ENCODE measurements around the gene DGKE. TPM values are rescaled to one million over a fixed set of nuclear protein-coding genes. Genes with fewer than 3 reads are reported as not detected.

Gene DGKE
- polyA plus RNA-seq, 4 donors = 0.27 to 2.8 (median 1.3) TPM

DNA sequence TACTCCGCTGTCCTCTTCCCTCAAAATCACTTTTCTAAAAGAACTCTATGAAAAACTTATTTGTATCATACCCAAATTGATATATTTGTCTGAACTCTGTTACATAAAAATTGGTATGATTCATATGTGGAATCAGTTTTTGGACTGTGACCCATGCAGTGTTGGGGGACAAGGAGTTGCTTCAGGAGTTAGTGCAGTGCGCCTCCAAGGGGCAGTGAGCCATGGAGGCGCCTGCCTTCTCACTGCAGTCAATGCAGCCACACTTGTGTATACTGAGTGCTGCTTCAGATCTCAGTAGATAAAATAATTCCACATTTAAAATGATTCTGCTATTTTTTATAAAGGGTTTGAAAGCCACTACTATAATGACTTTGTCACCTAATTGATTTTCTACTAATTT is 32.5 kb downstream of the DGKE start:
- Histone ChIP-seq H3K36me3 (ENCODE audit: control insufficient read depth in 3 of 3, insufficient read depth in 2 of 3, low read depth in 1 of 3, low read length in 3 of 3) (peaks cover 0 to 3% (median 2%) of the 10 kb centered on the region in 3 donors), H3K4me1 (ENCODE audit: control insufficient read depth in 3 of 3, insufficient read depth in 2 of 3, low read depth in 1 of 3, low read length in 2 of 3) (peaks cover 0 to 4% (median 4%) of the 10 kb centered on the region in 3 donors), H3K27me3 (ENCODE audit: control insufficient read depth in 3 of 3, insufficient read depth in 3 of 3, low read length in 3 of 3) (no peaks in the 10 kb centered on the region), H3K27ac (ENCODE audit: low read depth in 1 of 3, low read length in 2 of 3) (no peak overlapping the region), H3K4me3 (ENCODE audit: low read depth in 1 of 3, low read length in 3 of 3) (no peak overlapping the region), H3K9me3 (ENCODE audit: control insufficient read depth in 2 of 2, insufficient read depth in 1 of 2, low read depth in 1 of 2, low read length in 1 of 2) (no peaks in the 10 kb centered on the region)
- DNase-seq = peak; percentile 34 to 51
- WGBS, 3 donors = 26 to 47% (median 43%) methylated on average over 3 of the region's 3 CpGs
- FAIRE-seq = no peak

GRCh38 chr17:56867948-56868376 is 34.0 kb downstream of the DGKE start:
- H3K27me3 ChIP-seq (ENCODE audit: control insufficient read depth in 3 of 3, insufficient read depth in 3 of 3, low read length in 3 of 3) = no peaks in the 10 kb centered on the region
- peak overlapping the region in 1 of 3 donors; percentile 59 for H3K27ac ChIP-seq (ENCODE audit: low read depth in 1 of 3, low read length in 2 of 3)
- no peak for FAIRE-seq
- 15 to 33% (median 32%) methylated on average over 2 of the region's 2 CpGs for WGBS, 3 donors
- no peak overlapping the region for H3K4me3 ChIP-seq (ENCODE audit: low read depth in 1 of 3, low read length in 3 of 3)
- DNase-seq = no peak
- H3K9me3 ChIP-seq (ENCODE audit: control insufficient read depth in 2 of 2, insufficient read depth in 1 of 2, low read depth in 1 of 2, low read length in 1 of 2) = no peaks in the 10 kb centered on the region
- H3K4me1 ChIP-seq (ENCODE audit: control insufficient read depth in 3 of 3, insufficient read depth in 2 of 3, low read depth in 1 of 3, low read length in 2 of 3) = peaks cover 0 to 4% (median 4%) of the 10 kb centered on the region in 3 donors
- peaks cover 0 to 2% (median 0%) of the 10 kb centered on the region in 3 donors for H3K36me3 ChIP-seq (ENCODE audit: control insufficient read depth in 3 of 3, insufficient read depth in 2 of 3, low read depth in 1 of 3, low read length in 3 of 3)

DNA sequence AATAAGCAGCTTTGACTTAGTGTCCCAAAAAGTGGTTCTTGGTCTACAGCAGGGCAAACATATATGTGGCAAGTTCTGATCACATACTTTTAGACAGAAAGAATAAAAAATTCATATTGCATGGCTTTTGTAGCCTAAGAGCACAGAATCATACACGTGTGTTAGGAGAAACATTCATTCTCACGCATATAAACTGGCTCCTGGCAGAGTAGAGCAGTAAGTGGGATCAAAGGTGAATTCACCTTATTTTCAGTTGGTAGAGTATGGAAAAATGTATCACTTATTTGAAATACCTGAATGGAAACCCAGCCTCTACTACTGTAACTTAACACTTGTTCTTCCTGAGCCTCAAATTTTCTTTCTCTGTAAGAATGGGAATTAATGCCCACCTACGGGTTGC is 34.8 kb downstream of the DGKE start:
- WGBS, 3 donors = 40 to 79% (median 59%) methylated on average over 3 of the region's 3 CpGs
- Histone ChIP-seq H3K27me3 (ENCODE audit: control insufficient read depth in 3 of 3, insufficient read depth in 3 of 3, low read length in 3 of 3) (no peaks in the 10 kb centered on the region), H3K9me3 (ENCODE audit: control insufficient read depth in 2 of 2, insufficient read depth in 1 of 2, low read depth in 1 of 2, low read length in 1 of 2) (no peaks in the 10 kb centered on the region), H3K4me1 (ENCODE audit: control insufficient read depth in 3 of 3, insufficient read depth in 2 of 3, low read depth in 1 of 3, low read length in 2 of 3) (peaks cover 0 to 4% (median 4%) of the 10 kb centered on the region in 3 donors), H3K36me3 (ENCODE audit: control insufficient read depth in 3 of 3, insufficient read depth in 2 of 3, low read depth in 1 of 3, low read length in 3 of 3) (peaks cover 0 to 2% (median 0%) of the 10 kb centered on the region in 3 donors), H3K27ac (ENCODE audit: low read depth in 1 of 3, low read length in 2 of 3) (no peak overlapping the region), H3K4me3 (ENCODE audit: low read depth in 1 of 3, low read length in 3 of 3) (no peak overlapping the region)
- peak; percentile 27 to 32 for DNase-seq
- no peak for FAIRE-seq

- no peak for FAIRE-seq
- no peak for DNase-seq
- Histone ChIP-seq H3K4me3 (ENCODE audit: low read depth in 1 of 3, low read length in 3 of 3) (no peak overlapping the region), H3K9me3 (ENCODE audit: control insufficient read depth in 2 of 2, insufficient read depth in 1 of 2, low read depth in 1 of 2, low read length in 1 of 2) (no peaks in the 10 kb centered on the region), H3K27me3 (ENCODE audit: control insufficient read depth in 3 of 3, insufficient read depth in 3 of 3, low read length in 3 of 3) (no peaks in the 10 kb centered on the region), H3K4me1 (ENCODE audit: control insufficient read depth in 3 of 3, insufficient read depth in 2 of 3, low read depth in 1 of 3, low read length in 2 of 3) (peaks cover 0 to 4% (median 4%) of the 10 kb centered on the region in 3 donors), H3K36me3 (ENCODE audit: control insufficient read depth in 3 of 3, insufficient read depth in 2 of 3, low read depth in 1 of 3, low read length in 3 of 3) (no peaks in the 10 kb centered on the region), H3K27ac (ENCODE audit: low read depth in 1 of 3, low read length in 2 of 3) (peak overlapping the region in 1 of 3 donors; percentile 6)
- 76 to 87% (median 78%) methylated on average over 4 of the region's 4 CpGs for WGBS, 3 donors
Observed at GRCh38 chr17:56870081-56870651, 36.2 kb downstream of the DGKE start.

- WGBS, 3 donors = 80 to 83% (median 82%) methylated on average over 7 of the region's 7 CpGs
- Histone ChIP-seq H3K27ac (ENCODE audit: low read depth in 1 of 3, low read length in 2 of 3) (no peak overlapping the region), H3K4me3 (ENCODE audit: low read depth in 1 of 3, low read length in 3 of 3) (no peak overlapping the region), H3K9me3 (ENCODE audit: control insufficient read depth in 2 of 2, insufficient read depth in 1 of 2, low read depth in 1 of 2, low read length in 1 of 2) (no peaks in the 10 kb centered on the region), H3K36me3 (ENCODE audit: control insufficient read depth in 3 of 3, insufficient read depth in 2 of 3, low read depth in 1 of 3, low read length in 3 of 3) (no peaks in the 10 kb centered on the region), H3K27me3 (ENCODE audit: control insufficient read depth in 3 of 3, insufficient read depth in 3 of 3, low read length in 3 of 3) (no peaks in the 10 kb centered on the region), H3K4me1 (ENCODE audit: control insufficient read depth in 3 of 3, insufficient read depth in 2 of 3, low read depth in 1 of 3, low read length in 2 of 3) (no peaks in the 10 kb centered on the region)
- DNase-seq (no peak), FAIRE-seq (no peak)
Observed at GRCh38 chr17:56876766-56877179, 42.8 kb downstream of the DGKE start.

GRCh38 chr17:56879280-56879679 is 45.3 kb downstream of the DGKE start:
- H3K27ac ChIP-seq (ENCODE audit: low read depth in 1 of 3, low read length in 2 of 3) = no peak overlapping the region
- DNase-seq (no peak), FAIRE-seq (no peak)
- peaks cover 0 to 3% (median 0%) of the 10 kb centered on the region in 3 donors for H3K36me3 ChIP-seq (ENCODE audit: control insufficient read depth in 3 of 3, insufficient read depth in 2 of 3, low read depth in 1 of 3, low read length in 3 of 3)
- H3K27me3 ChIP-seq (ENCODE audit: control insufficient read depth in 3 of 3, insufficient read depth in 3 of 3, low read length in 3 of 3) = no peaks in the 10 kb centered on the region
- no peaks in the 10 kb centered on the region for H3K4me1 ChIP-seq (ENCODE audit: control insufficient read depth in 3 of 3, insufficient read depth in 2 of 3, low read depth in 1 of 3, low read length in 2 of 3)
- H3K9me3 ChIP-seq (ENCODE audit: control insufficient read depth in 2 of 2, insufficient read depth in 1 of 2, low read depth in 1 of 2, low read length in 1 of 2) = no peaks in the 10 kb centered on the region
- no peak overlapping the region for H3K4me3 ChIP-seq (ENCODE audit: low read depth in 1 of 3, low read length in 3 of 3)
- 87 to 95% (median 93%) methylated on average over 7 of the region's 7 CpGs for WGBS, 3 donors

DNA sequence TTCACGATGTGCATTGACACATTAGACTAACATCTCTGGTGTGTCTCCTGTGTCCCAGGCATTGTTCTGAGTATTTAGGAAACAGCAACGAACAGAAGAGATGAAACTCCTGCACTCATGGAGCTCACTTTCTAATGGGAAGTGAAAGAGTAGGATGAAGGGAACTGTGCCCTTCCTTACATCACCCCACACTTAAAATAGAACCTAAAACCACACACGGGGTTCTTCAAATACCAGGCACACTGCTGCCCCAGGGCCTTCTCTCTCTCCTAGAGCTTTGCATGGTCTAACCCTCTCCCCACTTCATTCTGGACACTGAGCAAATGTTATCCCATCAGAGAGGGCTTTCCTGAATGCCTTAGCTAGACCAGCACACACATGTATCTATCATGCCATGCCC is 46.2 kb downstream of the DGKE start:
- 72 to 83% (median 76%) methylated on average over 3 of the region's 3 CpGs for WGBS, 3 donors

DNA sequence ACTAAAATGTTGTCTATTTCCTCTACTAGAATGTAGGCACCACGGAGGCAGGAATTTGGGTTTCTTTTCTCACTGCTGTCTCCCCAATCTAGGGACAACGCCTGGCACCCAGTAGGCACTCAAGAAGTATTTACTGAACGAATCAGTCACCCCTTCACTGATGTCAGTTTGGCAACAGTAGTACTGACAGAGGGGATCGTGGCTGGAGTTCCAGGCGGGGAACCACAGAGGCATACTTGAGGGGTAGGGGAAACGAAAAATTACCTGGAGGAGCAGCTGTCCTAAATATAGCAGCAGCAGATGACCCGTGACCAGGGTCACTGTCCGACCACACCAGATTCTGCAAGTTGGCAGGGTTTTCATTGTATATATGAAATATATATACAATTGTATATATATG is 46.6 kb downstream of the DGKE start:
- no peak for FAIRE-seq
- Histone ChIP-seq H3K4me1 (ENCODE audit: control insufficient read depth in 3 of 3, insufficient read depth in 2 of 3, low read depth in 1 of 3, low read length in 2 of 3) (no peaks in the 10 kb centered on the region), H3K36me3 (ENCODE audit: control insufficient read depth in 3 of 3, insufficient read depth in 2 of 3, low read depth in 1 of 3, low read length in 3 of 3) (peaks cover 0 to 8% (median 0%) of the 10 kb centered on the region in 3 donors), H3K27me3 (ENCODE audit: control insufficient read depth in 3 of 3, insufficient read depth in 3 of 3, low read length in 3 of 3) (no peaks in the 10 kb centered on the region), H3K9me3 (ENCODE audit: control insufficient read depth in 2 of 2, insufficient read depth in 1 of 2, low read depth in 1 of 2, low read length in 1 of 2) (no peaks in the 10 kb centered on the region), H3K4me3 (ENCODE audit: low read depth in 1 of 3, low read length in 3 of 3) (no peak overlapping the region), H3K27ac (ENCODE audit: low read depth in 1 of 3, low read length in 2 of 3) (no peak overlapping the region)
- DNase-seq = no peak
- WGBS, 3 donors = 76 to 89% (median 85%) methylated on average over 8 of the region's 8 CpGs

More for the DNA sequence above, 46.2 kb downstream of the DGKE start:
- no peak overlapping the region for H3K27ac ChIP-seq (ENCODE audit: low read depth in 1 of 3, low read length in 2 of 3)
- H3K36me3 ChIP-seq (ENCODE audit: control insufficient read depth in 3 of 3, insufficient read depth in 2 of 3, low read depth in 1 of 3, low read length in 3 of 3) = peaks cover 0 to 8% (median 0%) of the 10 kb centered on the region in 3 donors
- H3K4me3 ChIP-seq (ENCODE audit: low read depth in 1 of 3, low read length in 3 of 3) = no peak overlapping the region
- H3K27me3 ChIP-seq (ENCODE audit: control insufficient read depth in 3 of 3, insufficient read depth in 3 of 3, low read length in 3 of 3) = no peaks in the 10 kb centered on the region
- H3K9me3 ChIP-seq (ENCODE audit: control insufficient read depth in 2 of 2, insufficient read depth in 1 of 2, low read depth in 1 of 2, low read length in 1 of 2) = no peaks in the 10 kb centered on the region
- no peaks in the 10 kb centered on the region for H3K4me1 ChIP-seq (ENCODE audit: control insufficient read depth in 3 of 3, insufficient read depth in 2 of 3, low read depth in 1 of 3, low read length in 2 of 3)
- DNase-seq (no peak), FAIRE-seq (no peak)
